GM12878 (cell line): ENCODE results near the gene TACR2. TPM values are rescaled to one million over a fixed set of nuclear protein-coding genes. Genes with fewer than 3 reads are reported as not detected.
A peak's percentile ranks its signal among the peaks of the same experiment; 100 is the strongest.

Experiments
- DPF2 ChIP-seq: fragments of 450-650 bp; IDR thresholded peaks from 2 replicates; pipeline ENCODE4 v1.6.1; 2017; ENCODE audit warnings: mild to moderate bottlenecking
- HCFC1 ChIP-seq: fragments of 150-350 bp; IDR thresholded peaks from 2 replicates; pipeline ENCODE4 v1.6.1; 2014; ENCODE audit warnings: low read length
- MXI1 ChIP-seq: fragments of 150-350 bp; IDR thresholded peaks from 2 replicates; pipeline ENCODE4 v1.6.1; 2011; ENCODE audit warnings: low read depth, mild to moderate bottlenecking, inconsistent platforms, low read length, improper control_type of control experiment
- NBN ChIP-seq: fragments of 450-650 bp; IDR thresholded peaks from 2 replicates; pipeline ENCODE4 v1.6.1; 2016
- PAX8 ChIP-seq: fragments of 450-650 bp; IDR thresholded peaks from 2 replicates; pipeline ENCODE4 v1.6.1; 2017; ENCODE audit warnings: mild to moderate bottlenecking, moderate library complexity
- RELA ChIP-seq: fragments of 450-650 bp; IDR thresholded peaks from 2 replicates; pipeline ENCODE4 v1.8.0; 2014; ENCODE audit warnings: borderline replicate concordance; ENCODE audit not compliant: partially characterized antibody
- TARDBP ChIP-seq: IDR thresholded peaks from 2 replicates; pipeline ENCODE4 v1.6.1; 2016; ENCODE audit warnings: borderline replicate concordance
- YY1 ChIP-seq: IDR thresholded peaks from 2 replicates; pipeline ENCODE4 v1.6.1; 2011; ENCODE audit warnings: low read depth, mild to moderate bottlenecking, low read length
- ZBED1 ChIP-seq: IDR thresholded peaks from 2 replicates; pipeline ENCODE4 v1.6.1; 2016; ENCODE audit warnings: borderline replicate concordance
- ZNF207 ChIP-seq: fragments of 450-650 bp; IDR thresholded peaks from 2 replicates; pipeline ENCODE4 v1.6.1; 2014; ENCODE audit warnings: antibody characterized with exemption, mild to moderate bottlenecking, borderline replicate concordance
- polyA plus RNA-seq, 11 experiments: library from polyadenylated mRNA; depleted of rRNA in 4 of 11; unstranded in 6 of 11; stranded (reverse) in 5 of 11; fragments of >200 nt; fragmentation: Nextera tagmentation in 4 of 11; fragmentation: Illumina TruSeq in 1 of 11; extraction: Ambion mirVana in 4 of 11; extraction: Trizol in 1 of 11; gene quantifications; 1 replicate in 1 of 11; 2 replicates in 10 of 11; pipeline versions ENCODE4 v1.2.1 to v1.2.3, GENCODE V29; 2011 to 2016; ENCODE audit warnings: inconsistent platforms in 2 of 11, missing spikeins in 2 of 11, low read depth in 1 of 11
- total RNA-seq, 4 experiments: library from RNA; depleted of rRNA in 3 of 4; stranded (reverse); fragments of >200 nt in 3 of 4; fragmentation: Illumina TruSeq in 1 of 4; extraction: Trizol in 1 of 4; gene quantifications; 2 replicates each; pipeline versions ENCODE4 v1.2.1 to v1.2.3, GENCODE V29; 2013 to 2021
- TF ChIP-seq, protein P1 (sequence below): fragments of 450-650 bp; IDR thresholded peaks from 2 replicates; pipeline ENCODE4 v1.6.1; 2017; ENCODE audit warnings: mild to moderate bottlenecking, moderate library complexity
- TF ChIP-seq, protein P2 (sequence below): fragments of 450-650 bp; IDR thresholded peaks from 2 replicates; pipeline ENCODE4 v1.6.1; 2017; ENCODE audit warnings: mild to moderate bottlenecking, moderate library complexity
- TF ChIP-seq, protein P3 (sequence below): fragments of 450-650 bp; IDR thresholded peaks from 2 replicates; pipeline ENCODE4 v1.6.1; 2016; ENCODE audit warnings: mild to moderate bottlenecking
- TF ChIP-seq, protein P4 (sequence below): IDR thresholded peaks from 2 replicates; pipeline ENCODE4 v1.6.1; 2011; ENCODE audit warnings: borderline replicate concordance, low read depth, mild to moderate bottlenecking, moderate library complexity, low read length; ENCODE audit not compliant: insufficient read depth, poor library complexity, severe bottlenecking
- TF ChIP-seq, protein P5 (sequence below), 3 experiments: IDR thresholded peaks in 2 of 3; conservative IDR thresholded peaks in 1 of 3; 2 replicates each; pipeline ENCODE4 v1.5.1; 2011; ENCODE audit warnings: low read depth in 3 of 3, low read length in 3 of 3, mild to moderate bottlenecking in 3 of 3, control low read depth in 2 of 3, moderate library complexity in 2 of 3, inconsistent platforms in 1 of 3, mixed read lengths in 1 of 3; ENCODE audit not compliant: control insufficient read depth in 2 of 3, insufficient read depth in 1 of 3; ENCODE audit errors: extremely low read depth in 1 of 3

The TACR2 gene
- total and polyA plus RNA-seq, 10 of the 15 experiments (the other 5 are each of a cell fraction or from before 2014, with no cell fraction given), result 0.11 TPM; not detected in 9

DNA sequence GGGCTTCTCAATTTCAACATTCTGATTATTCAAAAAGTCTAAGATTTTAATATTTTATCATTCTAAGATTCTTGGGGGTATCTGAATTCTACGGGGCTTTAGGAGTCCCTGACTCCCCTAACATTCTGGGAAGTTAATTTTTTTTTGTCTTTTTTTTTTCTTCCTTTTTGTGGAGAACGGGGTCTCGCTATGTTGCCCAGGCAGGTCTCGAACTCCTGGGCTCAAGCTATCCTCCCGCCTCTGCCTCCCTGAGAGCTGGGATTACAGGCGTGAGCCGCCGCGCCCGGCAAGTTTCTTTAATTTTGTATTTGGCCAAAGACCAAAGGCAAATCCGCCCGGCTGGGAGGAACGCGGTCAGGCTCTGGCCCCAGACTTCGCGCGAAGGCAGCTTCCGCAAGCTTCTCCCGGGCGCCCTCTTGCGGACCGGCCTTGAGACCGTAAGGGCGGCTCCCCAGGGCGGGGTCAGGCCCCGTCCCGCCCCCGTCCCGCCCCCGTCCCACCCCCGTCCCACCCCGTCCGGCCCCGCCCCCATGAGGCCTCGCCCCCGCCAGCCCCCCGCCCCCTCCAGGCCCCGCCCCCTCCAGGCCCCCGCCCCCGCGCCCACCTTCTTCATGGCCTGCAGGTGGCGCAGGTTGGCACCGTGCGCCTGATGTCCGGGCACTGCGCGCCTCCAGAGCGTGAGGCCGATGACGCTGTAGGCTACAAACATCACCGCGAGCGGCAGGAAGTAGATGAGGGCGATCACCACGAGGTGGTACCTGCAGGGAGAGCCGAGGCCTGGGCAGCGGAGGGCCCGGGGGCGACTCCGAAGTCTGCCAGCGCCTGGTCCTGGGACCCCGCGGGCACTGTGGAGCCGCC lies 8.2 kb downstream of the TACR2 start (continued):
- TF ChIP-seq, protein P1, sequence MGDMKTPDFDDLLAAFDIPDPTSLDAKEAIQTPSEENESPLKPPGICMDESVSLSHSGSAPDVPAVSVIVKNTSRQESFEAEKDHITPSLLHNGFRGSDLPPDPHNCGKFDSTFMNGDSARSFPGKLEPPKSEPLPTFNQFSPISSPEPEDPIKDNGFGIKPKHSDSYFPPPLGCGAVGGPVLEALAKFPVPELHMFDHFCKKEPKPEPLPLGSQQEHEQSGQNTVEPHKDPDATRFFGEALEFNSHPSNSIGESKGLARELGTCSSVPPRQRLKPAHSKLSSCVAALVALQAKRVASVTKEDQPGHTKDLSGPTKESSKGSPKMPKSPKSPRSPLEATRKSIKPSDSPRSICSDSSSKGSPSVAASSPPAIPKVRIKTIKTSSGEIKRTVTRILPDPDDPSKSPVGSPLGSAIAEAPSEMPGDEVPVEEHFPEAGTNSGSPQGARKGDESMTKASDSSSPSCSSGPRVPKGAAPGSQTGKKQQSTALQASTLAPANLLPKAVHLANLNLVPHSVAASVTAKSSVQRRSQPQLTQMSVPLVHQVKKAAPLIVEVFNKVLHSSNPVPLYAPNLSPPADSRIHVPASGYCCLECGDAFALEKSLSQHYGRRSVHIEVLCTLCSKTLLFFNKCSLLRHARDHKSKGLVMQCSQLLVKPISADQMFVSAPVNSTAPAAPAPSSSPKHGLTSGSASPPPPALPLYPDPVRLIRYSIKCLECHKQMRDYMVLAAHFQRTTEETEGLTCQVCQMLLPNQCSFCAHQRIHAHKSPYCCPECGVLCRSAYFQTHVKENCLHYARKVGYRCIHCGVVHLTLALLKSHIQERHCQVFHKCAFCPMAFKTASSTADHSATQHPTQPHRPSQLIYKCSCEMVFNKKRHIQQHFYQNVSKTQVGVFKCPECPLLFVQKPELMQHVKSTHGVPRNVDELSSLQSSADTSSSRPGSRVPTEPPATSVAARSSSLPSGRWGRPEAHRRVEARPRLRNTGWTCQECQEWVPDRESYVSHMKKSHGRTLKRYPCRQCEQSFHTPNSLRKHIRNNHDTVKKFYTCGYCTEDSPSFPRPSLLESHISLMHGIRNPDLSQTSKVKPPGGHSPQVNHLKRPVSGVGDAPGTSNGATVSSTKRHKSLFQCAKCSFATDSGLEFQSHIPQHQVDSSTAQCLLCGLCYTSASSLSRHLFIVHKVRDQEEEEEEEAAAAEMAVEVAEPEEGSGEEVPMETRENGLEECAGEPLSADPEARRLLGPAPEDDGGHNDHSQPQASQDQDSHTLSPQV, result 0 out of 2 replicates have a peak, but pooled peaks have one; percentile 52
- TF ChIP-seq, protein P2, sequence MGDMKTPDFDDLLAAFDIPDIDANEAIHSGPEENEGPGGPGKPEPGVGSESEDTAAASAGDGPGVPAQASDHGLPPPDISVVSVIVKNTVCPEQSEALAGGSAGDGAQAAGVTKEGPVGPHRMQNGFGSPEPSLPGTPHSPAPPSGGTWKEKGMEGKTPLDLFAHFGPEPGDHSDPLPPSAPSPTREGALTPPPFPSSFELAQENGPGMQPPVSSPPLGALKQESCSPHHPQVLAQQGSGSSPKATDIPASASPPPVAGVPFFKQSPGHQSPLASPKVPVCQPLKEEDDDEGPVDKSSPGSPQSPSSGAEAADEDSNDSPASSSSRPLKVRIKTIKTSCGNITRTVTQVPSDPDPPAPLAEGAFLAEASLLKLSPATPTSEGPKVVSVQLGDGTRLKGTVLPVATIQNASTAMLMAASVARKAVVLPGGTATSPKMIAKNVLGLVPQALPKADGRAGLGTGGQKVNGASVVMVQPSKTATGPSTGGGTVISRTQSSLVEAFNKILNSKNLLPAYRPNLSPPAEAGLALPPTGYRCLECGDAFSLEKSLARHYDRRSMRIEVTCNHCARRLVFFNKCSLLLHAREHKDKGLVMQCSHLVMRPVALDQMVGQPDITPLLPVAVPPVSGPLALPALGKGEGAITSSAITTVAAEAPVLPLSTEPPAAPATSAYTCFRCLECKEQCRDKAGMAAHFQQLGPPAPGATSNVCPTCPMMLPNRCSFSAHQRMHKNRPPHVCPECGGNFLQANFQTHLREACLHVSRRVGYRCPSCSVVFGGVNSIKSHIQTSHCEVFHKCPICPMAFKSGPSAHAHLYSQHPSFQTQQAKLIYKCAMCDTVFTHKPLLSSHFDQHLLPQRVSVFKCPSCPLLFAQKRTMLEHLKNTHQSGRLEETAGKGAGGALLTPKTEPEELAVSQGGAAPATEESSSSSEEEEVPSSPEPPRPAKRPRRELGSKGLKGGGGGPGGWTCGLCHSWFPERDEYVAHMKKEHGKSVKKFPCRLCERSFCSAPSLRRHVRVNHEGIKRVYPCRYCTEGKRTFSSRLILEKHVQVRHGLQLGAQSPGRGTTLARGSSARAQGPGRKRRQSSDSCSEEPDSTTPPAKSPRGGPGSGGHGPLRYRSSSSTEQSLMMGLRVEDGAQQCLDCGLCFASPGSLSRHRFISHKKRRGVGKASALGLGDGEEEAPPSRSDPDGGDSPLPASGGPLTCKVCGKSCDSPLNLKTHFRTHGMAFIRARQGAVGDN, result peak; percentile 99
- TF ChIP-seq TARDBP (no peak), PAX8 (0 out of 2 replicates have a peak, but pooled peaks have one; percentile 53), DPF2 (peak; percentile 36; the same call in 1 of the 2 replicates), RELA (no peak), ZNF207 (0 out of 2 replicates have a peak, but pooled peaks have one; percentile 35), NBN (peak; percentile 58; the same call in 1 of the 2 replicates), HCFC1 (no peak), MXI1 (peak; percentile 34), YY1 (peak; percentile 62; the same call in 1 of the 2 replicates), ZBED1 (no peak)
- TF ChIP-seq, protein P3, sequence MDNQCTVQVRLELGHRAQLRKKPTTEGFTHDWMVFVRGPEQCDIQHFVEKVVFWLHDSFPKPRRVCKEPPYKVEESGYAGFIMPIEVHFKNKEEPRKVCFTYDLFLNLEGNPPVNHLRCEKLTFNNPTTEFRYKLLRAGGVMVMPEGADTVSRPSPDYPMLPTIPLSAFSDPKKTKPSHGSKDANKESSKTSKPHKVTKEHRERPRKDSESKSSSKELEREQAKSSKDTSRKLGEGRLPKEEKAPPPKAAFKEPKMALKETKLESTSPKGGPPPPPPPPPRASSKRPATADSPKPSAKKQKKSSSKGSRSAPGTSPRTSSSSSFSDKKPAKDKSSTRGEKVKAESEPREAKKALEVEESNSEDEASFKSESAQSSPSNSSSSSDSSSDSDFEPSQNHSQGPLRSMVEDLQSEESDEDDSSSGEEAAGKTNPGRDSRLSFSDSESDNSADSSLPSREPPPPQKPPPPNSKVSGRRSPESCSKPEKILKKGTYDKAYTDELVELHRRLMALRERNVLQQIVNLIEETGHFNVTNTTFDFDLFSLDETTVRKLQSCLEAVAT, result peak; percentile 56; the same call in 1 of the 2 replicates
- TF ChIP-seq, protein P4, sequence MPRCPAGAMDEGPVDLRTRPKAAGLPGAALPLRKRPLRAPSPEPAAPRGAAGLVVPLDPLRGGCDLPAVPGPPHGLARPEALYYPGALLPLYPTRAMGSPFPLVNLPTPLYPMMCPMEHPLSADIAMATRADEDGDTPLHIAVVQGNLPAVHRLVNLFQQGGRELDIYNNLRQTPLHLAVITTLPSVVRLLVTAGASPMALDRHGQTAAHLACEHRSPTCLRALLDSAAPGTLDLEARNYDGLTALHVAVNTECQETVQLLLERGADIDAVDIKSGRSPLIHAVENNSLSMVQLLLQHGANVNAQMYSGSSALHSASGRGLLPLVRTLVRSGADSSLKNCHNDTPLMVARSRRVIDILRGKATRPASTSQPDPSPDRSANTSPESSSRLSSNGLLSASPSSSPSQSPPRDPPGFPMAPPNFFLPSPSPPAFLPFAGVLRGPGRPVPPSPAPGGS, result peak; percentile 52
- TF ChIP-seq, protein P5, sequence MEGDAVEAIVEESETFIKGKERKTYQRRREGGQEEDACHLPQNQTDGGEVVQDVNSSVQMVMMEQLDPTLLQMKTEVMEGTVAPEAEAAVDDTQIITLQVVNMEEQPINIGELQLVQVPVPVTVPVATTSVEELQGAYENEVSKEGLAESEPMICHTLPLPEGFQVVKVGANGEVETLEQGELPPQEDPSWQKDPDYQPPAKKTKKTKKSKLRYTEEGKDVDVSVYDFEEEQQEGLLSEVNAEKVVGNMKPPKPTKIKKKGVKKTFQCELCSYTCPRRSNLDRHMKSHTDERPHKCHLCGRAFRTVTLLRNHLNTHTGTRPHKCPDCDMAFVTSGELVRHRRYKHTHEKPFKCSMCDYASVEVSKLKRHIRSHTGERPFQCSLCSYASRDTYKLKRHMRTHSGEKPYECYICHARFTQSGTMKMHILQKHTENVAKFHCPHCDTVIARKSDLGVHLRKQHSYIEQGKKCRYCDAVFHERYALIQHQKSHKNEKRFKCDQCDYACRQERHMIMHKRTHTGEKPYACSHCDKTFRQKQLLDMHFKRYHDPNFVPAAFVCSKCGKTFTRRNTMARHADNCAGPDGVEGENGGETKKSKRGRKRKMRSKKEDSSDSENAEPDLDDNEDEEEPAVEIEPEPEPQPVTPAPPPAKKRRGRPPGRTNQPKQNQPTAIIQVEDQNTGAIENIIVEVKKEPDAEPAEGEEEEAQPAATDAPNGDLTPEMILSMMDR (IDR thresholded peaks at IDR 0.05 in 2 of 3, conservative IDR thresholded peaks at IDR 0.05 in 1 of 3; ENCODE audit: control insufficient read depth in 2 of 3, extremely low read depth in 1 of 3, insufficient read depth in 1 of 3, low read depth in 3 of 3, low read length in 3 of 3), result peak; percentile 27 to 68 (median 58); a peak in 5 of 6 replicates
